CD4-positive, alpha-beta T cell treated with Interleukin-15 for 4 hours (primary cell): ENCODE data around the gene CIT.
"Not testable (repeated sequence)": the region's sequence is repeated elsewhere in the genome, so short reads cannot be mapped to it uniquely, and the experiment has no call there.

Experiments used
- DNase-seq: peaks from one replicate; pipeline ENCODE4 v3.0.0-alpha.2; 2020; ENCODE audit warnings: low spot score

The CIT gene

GRCh38 chr12:119876761-119877638, at the start of gene CIT:
Gene CIT, minus strand, starts transcription at chr12:119877320. Its CDS starts 1,152 bp downstream, at chr12:119876168.
- peak; percentile 89 for DNase-seq

- DNase-seq, result no peak
Observed at GRCh38 chr12:119925269-119925668, 48.1 kb upstream of the CIT start.

GRCh38 chr12:119920064-119920463, 42.9 kb upstream of the CIT start:
- no peak for DNase-seq

- no peak for DNase-seq
Observed at GRCh38 chr12:119915894-119916510, 38.9 kb upstream of the CIT start.

GRCh38 chr12:119914666-119915065, 37.5 kb upstream of the CIT start:
- no peak for DNase-seq

GRCh38 chr12:119913536-119914330, 36.6 kb upstream of the CIT start:
- no peak for DNase-seq

GRCh38 chr12:119911182-119911581, 34.1 kb upstream of the CIT start:
- no peak for DNase-seq

- DNase-seq, result no peak
Observed at GRCh38 chr12:119910586-119910985, 33.5 kb upstream of the CIT start.

GRCh38 chr12:119902084-119902509, 25.0 kb upstream of the CIT start:
- peak; percentile 76 for DNase-seq

- DNase-seq, result no peak
Observed at GRCh38 chr12:119901670-119902069, 24.6 kb upstream of the CIT start.

GRCh38 chr12:119894916-119895315, 17.8 kb upstream of the CIT start:
- no peak for DNase-seq

GRCh38 chr12:119892611-119893010, 15.5 kb upstream of the CIT start:
- DNase-seq, result not testable (repeated sequence)

- no peak for DNase-seq
Observed at GRCh38 chr12:119885549-119885948, 8.4 kb upstream of the CIT start.

- not testable (repeated sequence) for DNase-seq
Observed at GRCh38 chr12:119883791-119884190, 6.7 kb upstream of the CIT start.

GRCh38 chr12:119883237-119883636, 6.1 kb upstream of the CIT start:
- DNase-seq, result no peak

GRCh38 chr12:119877639-119877948, 474 bp upstream of the CIT start:
- DNase-seq, result no peak

- DNase-seq, result no peak
Observed at GRCh38 chr12:119870457-119870856, 6.7 kb downstream of the CIT start.

GRCh38 chr12:119869720-119870119, 7.4 kb downstream of the CIT start:
- no peak for DNase-seq

GRCh38 chr12:119868992-119869391, 8.1 kb downstream of the CIT start:
- DNase-seq, result no peak

- no peak for DNase-seq
Observed at GRCh38 chr12:119864591-119864990, 12.5 kb downstream of the CIT start.

GRCh38 chr12:119859241-119859640, 17.9 kb downstream of the CIT start:
- DNase-seq, result no peak

GRCh38 chr12:119857041-119857591, 20.0 kb downstream of the CIT start:
- DNase-seq, result no peak
